Neural progenitor cell (in vitro differentiated cells): ENCODE measurements around the gene CNOT1.

Experiments used
- CTCF ChIP-seq: fragments of 200-600 bp; sonication (generic); IDR thresholded peaks from 2 replicates; pipeline ENCODE4 v1.5.1; 2017; ENCODE audit warnings: antibody characterized with exemption, mild to moderate bottlenecking
- EZH2 ChIP-seq: fragments of 200-600 bp; sonication (generic); IDR thresholded peaks from 2 replicates; pipeline ENCODE4 v1.6.1; 2017; ENCODE audit warnings: antibody characterized with exemption, mild to moderate bottlenecking, moderate library complexity

GRCh38 chr16:58501242-58502131, 128.1 kb downstream of the CNOT1 start:
- TF ChIP-seq CTCF, result no peak
- TF ChIP-seq EZH2, result no peak
